Lower leg skin (tissue), 4 donors: ENCODE measurements around the gene CBL. TPM values are rescaled to one million over a fixed set of nuclear protein-coding genes. Genes with fewer than 3 reads are reported as not detected.

Experiments used
- DNase-seq, 2 donors: peaks; one replicate each; pipeline ENCODE4 v3.0.0-alpha.2; 2019; ENCODE audit warnings: low spot score in 2 of 2
- H3K4me3 ChIP-seq: fragments of 200-600 bp; sonication (generic); 2 replicates; pipeline ENCODE4 v1.5.1; 2017; ENCODE audit warnings: mild to moderate bottlenecking, low read depth; ENCODE audit not compliant: poor library complexity, severe bottlenecking
- POLR2A ChIP-seq, 2 donors: fragments of 450-650 bp; IDR thresholded peaks; one replicate each; pipeline ENCODE4 v1.6.1; 2016 to 2017; ENCODE audit warnings: antibody characterized with exemption in 2 of 2, mild to moderate bottlenecking in 1 of 2, moderate library complexity in 1 of 2
- WGBS, 2 donors: methylation state at CpG; one replicate each; pipeline ENCODE4 v1.1.5; 2018; 5-methylcytosine and 5-hydroxymethylcytosine counted together
- intact Hi-C: fragments of 100-400 bp; cut with DNase I; formaldehyde crosslinking; loops from one replicate; pipeline ENCODE4 v1.15.0; 2023; ENCODE audit warnings: low total_unique reads
- total RNA-seq, 4 donors: library from RNA; depleted of rRNA; stranded (reverse); fragments of >200 nt; gene quantifications; one replicate each; pipeline ENCODE4 v1.1.0, GENCODE V29; 2016
- TF ChIP-seq, protein P1 (sequence below), 3 donors: fragments of 450-650 bp; IDR thresholded peaks; one replicate each; pipeline ENCODE4 v1.5.1; 2016; ENCODE audit warnings: antibody characterized with exemption in 3 of 3, mild to moderate bottlenecking in 3 of 3, moderate library complexity in 2 of 3

The CBL gene
- total RNA-seq, 4 donors from 2014 or later: 11.7 to 14.6 (median 14.0) TPM

DNA sequence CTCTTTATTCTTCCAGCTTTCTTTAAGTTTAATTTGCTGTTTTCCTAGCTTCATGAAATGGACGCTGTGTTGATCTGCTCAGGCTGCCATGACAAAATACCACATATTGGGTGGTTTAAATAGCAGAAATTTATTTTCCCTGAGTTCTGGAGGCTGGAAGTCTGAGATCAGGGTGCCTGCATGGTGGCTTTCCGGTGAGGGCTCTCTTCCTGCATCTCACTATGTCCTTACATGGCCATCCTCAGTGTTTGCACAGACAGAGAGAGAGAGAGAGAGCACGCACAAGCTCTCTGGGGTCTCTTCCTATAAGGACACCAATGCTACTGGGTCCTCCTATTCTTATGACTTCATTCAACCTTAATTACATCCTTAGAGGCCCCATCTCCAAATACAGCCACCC is 82.1 kb downstream of the CBL start:
- TF ChIP-seq, protein P1, sequence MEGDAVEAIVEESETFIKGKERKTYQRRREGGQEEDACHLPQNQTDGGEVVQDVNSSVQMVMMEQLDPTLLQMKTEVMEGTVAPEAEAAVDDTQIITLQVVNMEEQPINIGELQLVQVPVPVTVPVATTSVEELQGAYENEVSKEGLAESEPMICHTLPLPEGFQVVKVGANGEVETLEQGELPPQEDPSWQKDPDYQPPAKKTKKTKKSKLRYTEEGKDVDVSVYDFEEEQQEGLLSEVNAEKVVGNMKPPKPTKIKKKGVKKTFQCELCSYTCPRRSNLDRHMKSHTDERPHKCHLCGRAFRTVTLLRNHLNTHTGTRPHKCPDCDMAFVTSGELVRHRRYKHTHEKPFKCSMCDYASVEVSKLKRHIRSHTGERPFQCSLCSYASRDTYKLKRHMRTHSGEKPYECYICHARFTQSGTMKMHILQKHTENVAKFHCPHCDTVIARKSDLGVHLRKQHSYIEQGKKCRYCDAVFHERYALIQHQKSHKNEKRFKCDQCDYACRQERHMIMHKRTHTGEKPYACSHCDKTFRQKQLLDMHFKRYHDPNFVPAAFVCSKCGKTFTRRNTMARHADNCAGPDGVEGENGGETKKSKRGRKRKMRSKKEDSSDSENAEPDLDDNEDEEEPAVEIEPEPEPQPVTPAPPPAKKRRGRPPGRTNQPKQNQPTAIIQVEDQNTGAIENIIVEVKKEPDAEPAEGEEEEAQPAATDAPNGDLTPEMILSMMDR (IDR thresholded peaks at IDR 0.05): no peak
- no peak for TF ChIP-seq POLR2A (IDR thresholded peaks at IDR 0.05)
- no peak overlapping the region for H3K4me3 ChIP-seq
- WGBS, 2 donors: 87 to 95% methylated on average over 3 of the region's 3 CpGs
- intact Hi-C loops: no loop called here
- DNase-seq: no peak

DNA sequence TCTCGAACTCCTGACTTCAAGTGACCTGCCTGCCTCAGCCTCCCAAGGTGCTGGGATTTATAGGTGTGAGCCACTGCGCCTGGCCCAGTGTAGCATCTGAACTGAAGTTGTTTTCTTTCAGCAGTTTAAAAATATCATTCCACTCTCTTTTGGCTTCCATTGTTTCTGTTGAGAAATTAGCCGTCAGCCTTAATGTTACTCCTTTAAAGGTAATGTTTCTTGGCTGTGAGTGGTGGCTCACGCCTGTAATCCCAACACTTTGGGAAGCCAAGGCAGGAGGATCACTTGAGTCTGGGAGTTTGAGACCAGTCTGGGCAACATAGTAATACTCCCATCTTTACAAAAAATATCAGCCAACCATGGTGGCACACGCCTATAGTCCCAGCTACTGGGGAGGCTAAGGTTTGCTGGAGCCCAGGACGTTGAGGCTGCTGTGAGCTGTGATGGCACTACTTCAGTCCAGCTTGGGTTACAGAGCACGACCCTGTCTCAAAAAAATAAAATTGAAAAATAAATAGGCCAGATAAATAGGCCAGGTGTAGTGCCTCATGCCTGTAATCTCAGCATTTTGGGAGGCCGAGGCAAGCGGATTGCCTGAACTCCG is 84.9 kb downstream of the CBL start:
- no peak for DNase-seq
- TF ChIP-seq POLR2A (IDR thresholded peaks at IDR 0.05): no peak
- TF ChIP-seq, protein P1 (IDR thresholded peaks at IDR 0.05): no peak
- intact Hi-C loops: no loop called here
- 96% methylated on average over 10 of the region's 10 CpGs for WGBS, 2 donors
- no peak overlapping the region for H3K4me3 ChIP-seq

DNA sequence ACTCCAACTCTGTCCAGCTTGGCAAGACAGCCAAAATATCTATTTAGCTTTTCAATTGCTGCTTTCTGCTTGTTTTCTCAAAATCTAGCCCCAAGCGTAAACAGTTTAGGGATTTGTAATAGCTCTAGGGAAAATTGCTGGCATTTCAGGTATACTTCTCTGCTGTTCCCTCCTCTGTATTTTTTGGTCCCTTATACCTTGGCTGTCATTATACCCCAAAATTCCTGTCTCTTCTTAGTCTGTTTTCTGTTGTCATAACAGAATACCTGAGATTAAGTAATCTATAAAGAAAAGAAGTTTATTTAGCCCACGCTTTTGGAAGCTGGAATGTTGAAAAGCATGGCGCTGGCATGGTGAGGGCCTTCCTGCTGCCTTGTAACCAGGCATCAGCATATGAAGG is 87.3 kb downstream of the CBL start:
- no peak for DNase-seq
- 94 to 99% methylated on average over 3 of the region's 3 CpGs for WGBS, 2 donors
- no peak overlapping the region for H3K4me3 ChIP-seq
- intact Hi-C loops: no loop called here
- no peak for TF ChIP-seq POLR2A (IDR thresholded peaks at IDR 0.05)

DNA sequence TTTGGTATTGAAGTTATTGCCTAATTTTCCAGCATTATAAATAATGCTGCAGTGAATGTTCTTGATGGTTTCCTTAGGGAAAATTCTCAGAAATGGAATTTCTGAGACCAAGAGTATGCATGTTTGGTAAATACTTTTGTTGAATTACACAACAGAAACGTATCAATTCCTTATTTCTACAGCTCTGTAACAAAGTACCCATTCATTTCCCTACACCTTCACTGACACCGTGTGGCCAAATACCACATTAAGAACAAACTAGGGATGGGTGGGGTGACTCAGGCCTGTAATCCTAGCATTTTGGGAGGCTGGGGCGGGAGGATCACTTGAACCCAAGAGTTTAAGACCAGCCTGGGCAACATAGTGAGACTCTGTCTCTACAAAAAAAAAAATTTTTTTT is 89.0 kb downstream of the CBL start:
- intact Hi-C loops: no loop called here
- DNase-seq: no peak
- TF ChIP-seq, protein P1 (IDR thresholded peaks at IDR 0.05): no peak
- TF ChIP-seq POLR2A (IDR thresholded peaks at IDR 0.05): no peak
- no peak overlapping the region for H3K4me3 ChIP-seq
- WGBS, 2 donors: 54 to 61% methylated on average over 3 of the region's 3 CpGs

DNA sequence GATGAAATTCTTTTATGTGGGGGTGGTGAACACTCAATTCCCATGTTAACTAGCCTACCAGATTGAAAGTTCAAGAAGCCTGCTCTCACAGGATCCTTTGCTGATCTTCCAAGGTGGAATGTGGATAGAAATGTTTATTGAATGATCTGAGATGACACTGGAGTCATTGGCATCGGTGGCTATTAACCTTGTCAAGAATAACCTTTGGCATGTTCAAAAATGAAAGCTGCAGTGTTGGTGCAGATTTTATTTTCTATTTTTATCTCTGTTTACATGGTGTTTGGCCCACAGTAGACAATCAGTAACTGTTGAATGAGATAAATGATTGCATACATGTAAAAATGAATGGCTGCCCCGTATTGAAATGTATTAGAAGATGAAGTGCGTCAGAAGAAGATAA is 91.8 kb downstream of the CBL start:
- DNase-seq: no peak
- TF ChIP-seq, protein P1 (IDR thresholded peaks at IDR 0.05): no peak
- no peak for TF ChIP-seq POLR2A (IDR thresholded peaks at IDR 0.05)
- 55% methylated on average over 3 of the region's 3 CpGs for WGBS, 2 donors
- no peak overlapping the region for H3K4me3 ChIP-seq
- intact Hi-C loops: no loop called here

DNA sequence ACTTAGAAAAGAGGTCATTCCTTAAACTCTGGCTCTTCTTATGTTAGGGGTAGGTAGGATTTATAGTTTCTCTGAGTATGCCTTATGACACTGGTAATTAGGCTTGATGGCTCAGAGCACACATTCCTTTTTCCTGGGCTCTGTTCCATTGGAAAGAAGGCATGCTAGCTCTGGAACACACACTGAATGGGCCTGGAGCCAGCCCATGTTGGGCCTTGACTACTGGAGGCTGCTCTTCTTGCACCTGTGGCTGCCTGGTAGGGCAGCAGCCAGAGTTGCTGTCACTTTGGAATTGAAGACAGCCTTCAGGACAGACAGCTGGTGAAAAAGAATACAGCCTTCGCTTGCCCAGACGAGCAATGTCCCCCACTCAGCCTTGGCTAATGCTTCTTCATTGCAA is 92.6 kb downstream of the CBL start:
- no peak overlapping the region for H3K4me3 ChIP-seq
- DNase-seq: no peak
- 68 to 71% methylated on average over 2 of the region's 2 CpGs for WGBS, 2 donors
- TF ChIP-seq, protein P1 (IDR thresholded peaks at IDR 0.05): no peak
- no peak for TF ChIP-seq POLR2A (IDR thresholded peaks at IDR 0.05)
- intact Hi-C loops: no loop called here
